ENCODE results near the gene FASLG. TPM values are rescaled to one million over a fixed set of nuclear protein-coding genes. Genes with fewer than 3 reads are reported as not detected.

FASLG gene
- total RNA-seq, 4 donors from 2014 or later = not detected

- TF ChIP-seq CTCF (IDR thresholded peaks at IDR 0.05; ENCODE audit: low read depth) = no peak
These were observed 35.2 kb upstream of the FASLG start for GRCh38 chr1:172623748-172624147.

DNA sequence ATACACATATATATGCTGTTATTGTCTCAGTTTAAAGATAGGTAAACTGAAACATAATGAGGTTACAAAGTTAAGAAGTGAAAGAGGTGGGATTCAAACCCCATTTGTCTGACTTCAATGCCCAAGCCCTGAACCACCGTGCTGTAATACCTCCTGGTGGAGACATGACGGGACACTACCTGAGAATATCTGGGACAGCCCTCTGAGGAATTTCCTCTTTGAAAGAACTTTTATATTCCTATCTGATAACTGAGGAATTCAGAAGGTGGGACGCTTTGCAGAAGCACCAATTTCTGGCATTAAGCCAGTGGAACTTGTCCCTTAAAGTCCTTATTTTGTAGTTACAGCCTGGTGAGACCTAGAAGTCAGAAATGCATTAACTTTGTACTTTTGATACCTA lies 32.1 kb upstream of the FASLG start:
- TF ChIP-seq CTCF (IDR thresholded peaks at IDR 0.05; ENCODE audit: low read depth) = no peak

DNA sequence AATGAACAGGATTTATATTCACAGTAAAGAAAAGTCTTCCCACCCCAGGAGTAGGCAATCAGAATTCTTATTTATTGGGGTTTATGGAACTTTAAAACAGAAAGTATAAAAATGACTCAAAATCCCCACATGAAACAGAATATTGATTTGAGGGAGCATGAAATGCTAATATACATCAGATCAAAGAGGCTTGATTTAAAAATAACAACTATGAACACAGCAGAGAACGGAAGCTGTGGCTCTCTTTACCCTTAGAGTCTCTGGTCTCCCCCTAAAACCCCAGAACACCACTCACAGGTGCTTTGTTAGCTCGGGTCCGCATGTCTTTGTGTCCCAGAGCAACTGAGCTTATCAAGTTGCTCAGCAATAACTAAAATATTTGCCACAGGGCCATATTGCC lies 31.2 kb upstream of the FASLG start:
- TF ChIP-seq CTCF (IDR thresholded peaks at IDR 0.05; ENCODE audit: low read depth) = no peak

- TF ChIP-seq CTCF (IDR thresholded peaks at IDR 0.05; ENCODE audit: low read depth) = no peak
These were observed 30.5 kb upstream of the FASLG start for GRCh38 chr1:172628401-172628800.

- TF ChIP-seq CTCF (IDR thresholded peaks at IDR 0.05; ENCODE audit: low read depth) = no peak
These were observed 29.7 kb upstream of the FASLG start for GRCh38 chr1:172629170-172629569.

- TF ChIP-seq CTCF (IDR thresholded peaks at IDR 0.05; ENCODE audit: low read depth) = no peak
These were observed 29.3 kb upstream of the FASLG start for GRCh38 chr1:172629638-172630037.

- TF ChIP-seq CTCF (IDR thresholded peaks at IDR 0.05; ENCODE audit: low read depth) = no peak
These were observed 28.7 kb upstream of the FASLG start for GRCh38 chr1:172630056-172630818.
